Activated CD4-positive, alpha-beta T cell treated with anti-CD3 and anti-CD28 coated beads for 36 hours (primary cell): Measurements from ENCODE around the gene DNAH14. TPM values are rescaled to one million over a fixed set of nuclear protein-coding genes. Genes with fewer than 3 reads are reported as not detected.

Experiments used
- ATAC-seq: fragments of 200-7000 bp; cut with Tn5 transposase; one replicate; pipeline ENCODE4 v1.10.0; 2021; ENCODE audit warnings: mild to moderate bottlenecking, moderate library complexity
- CTCF ChIA-PET: fragments of 350-600 bp; sonication (Branson Sonifier 250); formaldehyde crosslinking; loops from one replicate; lab custom pipeline; 2021; ENCODE audit warnings: antibody characterized with exemption; lab: Charles Lee
- POLR2A ChIA-PET: fragments of 350-600 bp; sonication (Branson Sonifier 250); formaldehyde crosslinking; loops from one replicate; lab custom pipeline; 2021; ENCODE audit warnings: antibody characterized with exemption, inconsistent platforms; lab: Charles Lee
- DNase-seq: peaks from one replicate; pipeline ENCODE4 v3.0.0-alpha.2; 2020
- H3K27ac Mint-ChIP-seq: one replicate; pipeline ENCODE4 v1.8.0; 2021; ENCODE audit warnings: mixed read lengths
- H3K27me3 Mint-ChIP-seq: one replicate; pipeline ENCODE4 v1.8.0; 2021; ENCODE audit warnings: mixed read lengths
- H3K36me3 Mint-ChIP-seq: one replicate; pipeline ENCODE4 v1.8.0; 2021; ENCODE audit warnings: low read depth, mixed read lengths
- H3K4me1 Mint-ChIP-seq: one replicate; pipeline ENCODE4 v1.8.0; 2021; ENCODE audit warnings: mixed read lengths
- H3K4me3 Mint-ChIP-seq: one replicate; pipeline ENCODE4 v1.8.0; 2021; ENCODE audit warnings: mild to moderate bottlenecking, moderate library complexity, mixed read lengths
- H3K9me3 Mint-ChIP-seq: one replicate; pipeline ENCODE4 v1.8.0; 2021; ENCODE audit warnings: low read depth, mixed read lengths
- intact Hi-C, 2 experiments: fragments of 100-400 bp; cut with DNase I in 1 of 2; cut with micrococcal nuclease in 1 of 2; formaldehyde crosslinking; loops; one replicate each; pipeline versions ENCODE4 v1.14.2 to v1.15.1; 2022 to 2024; cut with DNase I, micrococcal nuclease
- total RNA-seq, 2 experiments: library from RNA; stranded (reverse); gene quantifications; one replicate each; pipeline ENCODE4 v1.2.3, GENCODE V29; 2021

The DNAH14 gene
- total RNA-seq, 2 experiments from 2014 or later, result 1.6 to 2.1 TPM

- Mint-ChIP-seq H3K27me3 (no peaks in the 10 kb centered on the region), H3K4me1 (peaks cover 39% of the 10 kb centered on the region), H3K9me3 (no peaks in the 10 kb centered on the region), H3K36me3 (peaks cover 6% of the 10 kb centered on the region), H3K4me3 (peak overlapping the region; percentile 86), H3K27ac (peak overlapping the region; percentile 96)
- ATAC-seq (no peak), DNase-seq (no peak)
- intact Hi-C loops, result loop anchor here (1.0 to 10.0 kb wide), 8 partner anchors 16 to 1727 kb away; partner anchors contain the start of genes H3-3A (in 1 of the 2), PYCR2 (in 1 of the 2), SDE2 (in 1 of the 2) and SRP9 (in 1 of the 2)
- ChIA-PET CTCF (interaction anchor here (1.3 to 2.1 kb wide), 2 partner anchors 16 to 44 kb away, joined by 3 to 5 read pairs; no protein-coding TSS in a partner anchor), POLR2A (interaction anchor here (0.6 to 2.2 kb wide), 5 partner anchors 11 to 514 kb away, joined by 4 to 8 read pairs (median 7); no protein-coding TSS in a partner anchor)
These were observed 499.5 kb downstream of the DNAH14 start for GRCh38 chr1:225428881-225429455.

GRCh38 chr1:225430301-225430700 is 500.8 kb downstream of the DNAH14 start:
- Mint-ChIP-seq H3K36me3 (peaks cover 6% of the 10 kb centered on the region), H3K4me1 (peaks cover 28% of the 10 kb centered on the region), H3K27me3 (no peaks in the 10 kb centered on the region), H3K27ac (no peak overlapping the region), H3K4me3 (no peak overlapping the region), H3K9me3 (no peaks in the 10 kb centered on the region)
- no peak for ATAC-seq
- POLR2A ChIA-PET, result no interaction called here
- CTCF ChIA-PET, result interaction anchor here (0.6 to 1.3 kb wide), 3 partner anchors 11 to 47 kb away, joined by 3 read pairs; no protein-coding TSS in a partner anchor
- no peak for DNase-seq
- intact Hi-C loops, result no loop called here

- no peak for ATAC-seq
- Mint-ChIP-seq H3K27me3 (no peaks in the 10 kb centered on the region), H3K36me3 (peaks cover 6% of the 10 kb centered on the region), H3K4me3 (no peak overlapping the region), H3K4me1 (peaks cover 26% of the 10 kb centered on the region), H3K9me3 (no peaks in the 10 kb centered on the region), H3K27ac (no peak overlapping the region)
- ChIA-PET POLR2A (interaction anchor here (1.1 kb wide), 1 partner anchor 14 kb away, joined by 3 read pairs; no protein-coding TSS in a partner anchor), CTCF (interaction anchor here (0.6 kb wide), 1 partner anchor 46 kb away, joined by 3 read pairs; no protein-coding TSS in a partner anchor)
- intact Hi-C loops, result no loop called here
- DNase-seq, result no peak
These were observed 501.8 kb downstream of the DNAH14 start for GRCh38 chr1:225431081-225431863.

GRCh38 chr1:225434046-225434445 is 504.6 kb downstream of the DNAH14 start:
- H3K9me3 Mint-ChIP-seq, result no peaks in the 10 kb centered on the region
- ChIA-PET CTCF (no interaction called here), POLR2A (no interaction called here)
- peaks cover 19% of the 10 kb centered on the region for H3K4me1 Mint-ChIP-seq
- no peaks in the 10 kb centered on the region for H3K27me3 Mint-ChIP-seq
- H3K27ac Mint-ChIP-seq, result no peak overlapping the region
- intact Hi-C loops, result no loop called here
- no peak for ATAC-seq
- H3K4me3 Mint-ChIP-seq, result no peak overlapping the region
- DNase-seq, result no peak
- no peaks in the 10 kb centered on the region for H3K36me3 Mint-ChIP-seq

GRCh38 chr1:225435076-225435475 is 505.6 kb downstream of the DNAH14 start:
- H3K27me3 Mint-ChIP-seq, result no peaks in the 10 kb centered on the region
- intact Hi-C loops, result no loop called here
- H3K9me3 Mint-ChIP-seq, result no peaks in the 10 kb centered on the region
- ATAC-seq (no peak), DNase-seq (no peak)
- H3K36me3 Mint-ChIP-seq, result no peaks in the 10 kb centered on the region
- no peak overlapping the region for H3K4me3 Mint-ChIP-seq
- ChIA-PET POLR2A (no interaction called here), CTCF (no interaction called here)
- no peak overlapping the region for H3K27ac Mint-ChIP-seq
- peaks cover 14% of the 10 kb centered on the region for H3K4me1 Mint-ChIP-seq

GRCh38 chr1:225435487-225435886 is 506.0 kb downstream of the DNAH14 start:
- DNase-seq (no peak), ATAC-seq (no peak)
- no peak overlapping the region for H3K4me3 Mint-ChIP-seq
- H3K36me3 Mint-ChIP-seq, result no peaks in the 10 kb centered on the region
- peaks cover 10% of the 10 kb centered on the region for H3K4me1 Mint-ChIP-seq
- no peaks in the 10 kb centered on the region for H3K27me3 Mint-ChIP-seq
- ChIA-PET POLR2A (no interaction called here), CTCF (no interaction called here)
- intact Hi-C loops, result no loop called here
- no peak overlapping the region for H3K27ac Mint-ChIP-seq
- H3K9me3 Mint-ChIP-seq, result no peaks in the 10 kb centered on the region

GRCh38 chr1:225435957-225436392 is 506.5 kb downstream of the DNAH14 start:
- Mint-ChIP-seq H3K27ac (no peak overlapping the region), H3K27me3 (no peaks in the 10 kb centered on the region), H3K9me3 (no peaks in the 10 kb centered on the region), H3K36me3 (no peaks in the 10 kb centered on the region), H3K4me1 (peaks cover 10% of the 10 kb centered on the region), H3K4me3 (no peak overlapping the region)
- no peak for DNase-seq
- ATAC-seq, result no peak
- POLR2A ChIA-PET, result no interaction called here
- CTCF ChIA-PET, result no interaction called here
- intact Hi-C loops, result no loop called here

- ChIA-PET CTCF (interaction anchor here (0.7 kb wide), 1 partner anchor 82 kb away, joined by 4 read pairs; no protein-coding TSS in a partner anchor), POLR2A (no interaction called here)
- Mint-ChIP-seq H3K27ac (no peak overlapping the region), H3K4me3 (no peak overlapping the region), H3K27me3 (no peaks in the 10 kb centered on the region), H3K4me1 (peaks cover 25% of the 10 kb centered on the region), H3K9me3 (no peaks in the 10 kb centered on the region), H3K36me3 (no peaks in the 10 kb centered on the region)
- DNase-seq (no peak), ATAC-seq (no peak)
- intact Hi-C loops, result no loop called here
These were observed 508.4 kb downstream of the DNAH14 start for GRCh38 chr1:225437710-225438437.

- ChIA-PET POLR2A (no interaction called here), CTCF (interaction anchor here (0.6 to 2.3 kb wide), 6 partner anchors 11 to 688 kb away, joined by 3 to 6 read pairs (median 4); no protein-coding TSS in a partner anchor)
- no peaks in the 10 kb centered on the region for H3K36me3 Mint-ChIP-seq
- intact Hi-C loops, result loop anchor here in 1 of 2 experiments (10.0 kb wide), 1 partner anchor 1256 kb away; the partner anchor contains the start of gene DEGS1
- H3K9me3 Mint-ChIP-seq, result no peaks in the 10 kb centered on the region
- DNase-seq, result no peak
- no peak overlapping the region for H3K27ac Mint-ChIP-seq
- peaks cover 45% of the 10 kb centered on the region for H3K4me1 Mint-ChIP-seq
- H3K4me3 Mint-ChIP-seq, result no peak overlapping the region
- no peak for ATAC-seq
- no peaks in the 10 kb centered on the region for H3K27me3 Mint-ChIP-seq
These were observed 511.1 kb downstream of the DNAH14 start for GRCh38 chr1:225440380-225441221.

- intact Hi-C loops, result loop anchor here in 1 of 2 experiments (10.0 kb wide), 1 partner anchor 1257 kb away; the partner anchor contains the start of gene DEGS1
- H3K27ac Mint-ChIP-seq, result peak overlapping the region; percentile 82
- no peak for ATAC-seq
These were observed 512.0 kb downstream of the DNAH14 start for GRCh38 chr1:225441314-225442122.

More at GRCh38 chr1:225441314-225442122, 512.0 kb downstream of the DNAH14 start:
- Mint-ChIP-seq H3K9me3 (no peaks in the 10 kb centered on the region), H3K36me3 (no peaks in the 10 kb centered on the region), H3K4me3 (no peak overlapping the region), H3K4me1 (peaks cover 49% of the 10 kb centered on the region), H3K27me3 (no peaks in the 10 kb centered on the region)
- POLR2A ChIA-PET, result interaction anchor here (0.6 to 0.7 kb wide), 2 partner anchors 1258 to 1716 kb away, joined by 3 to 11 read pairs; no protein-coding TSS in a partner anchor
- CTCF ChIA-PET, result interaction anchor here (0.6 to 2.3 kb wide), 6 partner anchors 12 to 136 kb away, joined by 3 to 5 read pairs (median 4); partner anchors contain the start of gene LBR
- no peak for DNase-seq
